ENCODE data around the gene SERPINB6. TPM values are rescaled to one million over a fixed set of nuclear protein-coding genes. Genes with fewer than 3 reads are reported as not detected.
"Not testable (repeated sequence)": the region's sequence is repeated elsewhere in the genome, so short reads cannot be mapped to it uniquely, and the experiment has no call there.

The SERPINB6 gene
- total RNA-seq, 1 experiment from 2014 or later, result 131 TPM

DNA sequence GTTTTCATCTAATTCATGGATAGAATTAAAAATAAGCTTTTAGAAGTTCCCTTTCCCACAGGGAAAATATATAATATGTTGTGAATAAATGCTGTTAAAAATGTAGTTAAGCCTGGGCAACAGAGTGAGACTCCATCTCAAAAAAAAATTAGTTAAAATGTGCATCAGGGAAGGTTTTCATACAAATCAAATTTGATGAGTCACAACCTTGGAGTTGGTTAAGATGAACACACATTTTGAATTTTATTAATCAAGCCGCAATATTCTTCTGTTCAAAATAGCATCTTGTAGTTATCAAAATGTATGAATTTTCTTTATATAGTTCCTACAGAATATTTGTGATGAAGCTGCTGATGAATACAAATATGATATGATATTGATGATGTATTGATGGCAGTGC is 37.3 kb downstream of the SERPINB6 start:
- POLR2A ChIA-PET, result interaction anchor here (0.6 kb wide), 1 partner anchor 17 kb away, joined by 3 read pairs; no protein-coding TSS in a partner anchor
- in situ Hi-C loops (cut with HindIII; ENCODE audit: low pct_unique_long_range_greater_than_20kb, low sequenced_read_pairs), result loop anchor here (5.0 kb wide), 1 partner anchor 42 kb away; no protein-coding TSS in a partner anchor

DNA sequence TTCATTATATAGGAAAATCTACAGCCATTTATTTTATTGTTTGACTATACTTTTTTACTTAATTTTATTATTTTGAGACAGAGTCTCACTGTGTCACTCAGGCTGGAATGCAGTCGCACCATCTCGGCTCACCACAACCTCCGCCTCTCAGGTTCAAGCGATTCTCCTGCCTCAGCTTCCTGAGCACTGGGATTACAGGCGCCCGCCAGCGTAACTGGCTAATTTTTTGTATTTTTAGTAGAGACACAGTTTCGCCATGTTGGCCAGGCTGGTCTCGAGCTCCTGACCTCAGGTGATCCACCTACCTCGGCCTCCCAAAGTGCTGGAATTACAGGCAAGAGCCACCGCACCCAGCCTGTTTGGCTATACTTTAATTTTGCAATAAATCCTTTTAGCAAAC is 38.5 kb downstream of the SERPINB6 start:
- ATAC-seq; H3K27ac ChIP-seq (ENCODE audit: low read length); H3K27me3 ChIP-seq (ENCODE audit: control insufficient read depth, insufficient read depth, low read length); BruUV-seq (replicated peaks); H3K36me3 ChIP-seq (ENCODE audit: control insufficient read depth, insufficient read depth, low read length); H3K4me3 ChIP-seq (ENCODE audit: low read depth in 2 of 2, low read length in 2 of 2); H3K9me3 ChIP-seq (ENCODE audit: control insufficient read depth, insufficient read depth, low read depth, low read length); H3K4me1 ChIP-seq (ENCODE audit: control insufficient read depth, insufficient read depth, low read length); DNase-seq (ENCODE audit: low read depth, low spot score): not testable (repeated sequence)
- in situ Hi-C loops (cut with HindIII; ENCODE audit: low pct_unique_long_range_greater_than_20kb, low sequenced_read_pairs), result loop anchor here (5.0 kb wide), 1 partner anchor 41 kb away; no protein-coding TSS in a partner anchor
- ChIA-PET CTCF (interaction anchor here (1.0 to 2.2 kb wide), 3 partner anchors 19 to 86 kb away, joined by 3 to 20 read pairs (median 3); no protein-coding TSS in a partner anchor), POLR2A (interaction anchor here (0.6 kb wide), 1 partner anchor 64 kb away, joined by 3 read pairs; no protein-coding TSS in a partner anchor)
- intact Hi-C loops (cut with micrococcal nuclease; ENCODE audit: unreplicated experiment), result loop anchor here (1.0 kb wide), 2 partner anchors 87 to 142 kb away; no protein-coding TSS in a partner anchor

More for the DNA sequence above, 37.3 kb downstream of the SERPINB6 start:
- BruUV-seq (replicated peaks), result no TSS peak
- DNase-seq (ENCODE audit: low read depth, low spot score) (no peak), ATAC-seq (no peak)
- H3K4me3 ChIP-seq (ENCODE audit: low read depth in 2 of 2, low read length in 2 of 2), result no peak overlapping the region
- no peaks in the 10 kb centered on the region for H3K4me1 ChIP-seq (ENCODE audit: control insufficient read depth, insufficient read depth, low read length)
- H3K36me3 ChIP-seq (ENCODE audit: control insufficient read depth, insufficient read depth, low read length), result no peaks in the 10 kb centered on the region
- CTCF ChIA-PET, result interaction anchor here (1.8 kb wide), 1 partner anchor 18 kb away, joined by 6 read pairs; no protein-coding TSS in a partner anchor
- intact Hi-C loops (cut with micrococcal nuclease; ENCODE audit: unreplicated experiment), result no loop called here
- H3K27me3 ChIP-seq (ENCODE audit: control insufficient read depth, insufficient read depth, low read length), result peaks cover 3% of the 10 kb centered on the region; the same call in 1 of the 2 replicates
- no peak overlapping the region for H3K27ac ChIP-seq (ENCODE audit: low read length)
- no peaks in the 10 kb centered on the region for H3K9me3 ChIP-seq (ENCODE audit: control insufficient read depth, insufficient read depth, low read depth, low read length)
- no peak for TF ChIP-seq SIN3A (IDR thresholded peaks at IDR 0.05; ENCODE audit: borderline replicate concordance, insufficient read depth, low read depth, low read length)
- TF ChIP-seq, protein P1, sequence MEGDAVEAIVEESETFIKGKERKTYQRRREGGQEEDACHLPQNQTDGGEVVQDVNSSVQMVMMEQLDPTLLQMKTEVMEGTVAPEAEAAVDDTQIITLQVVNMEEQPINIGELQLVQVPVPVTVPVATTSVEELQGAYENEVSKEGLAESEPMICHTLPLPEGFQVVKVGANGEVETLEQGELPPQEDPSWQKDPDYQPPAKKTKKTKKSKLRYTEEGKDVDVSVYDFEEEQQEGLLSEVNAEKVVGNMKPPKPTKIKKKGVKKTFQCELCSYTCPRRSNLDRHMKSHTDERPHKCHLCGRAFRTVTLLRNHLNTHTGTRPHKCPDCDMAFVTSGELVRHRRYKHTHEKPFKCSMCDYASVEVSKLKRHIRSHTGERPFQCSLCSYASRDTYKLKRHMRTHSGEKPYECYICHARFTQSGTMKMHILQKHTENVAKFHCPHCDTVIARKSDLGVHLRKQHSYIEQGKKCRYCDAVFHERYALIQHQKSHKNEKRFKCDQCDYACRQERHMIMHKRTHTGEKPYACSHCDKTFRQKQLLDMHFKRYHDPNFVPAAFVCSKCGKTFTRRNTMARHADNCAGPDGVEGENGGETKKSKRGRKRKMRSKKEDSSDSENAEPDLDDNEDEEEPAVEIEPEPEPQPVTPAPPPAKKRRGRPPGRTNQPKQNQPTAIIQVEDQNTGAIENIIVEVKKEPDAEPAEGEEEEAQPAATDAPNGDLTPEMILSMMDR (IDR thresholded peaks at IDR 0.05), result no peak
- no peak for TF ChIP-seq POLR2AphosphoS5 (IDR thresholded peaks at IDR 0.05; ENCODE audit: low read depth, low read length)
- TF ChIP-seq, protein P2, sequence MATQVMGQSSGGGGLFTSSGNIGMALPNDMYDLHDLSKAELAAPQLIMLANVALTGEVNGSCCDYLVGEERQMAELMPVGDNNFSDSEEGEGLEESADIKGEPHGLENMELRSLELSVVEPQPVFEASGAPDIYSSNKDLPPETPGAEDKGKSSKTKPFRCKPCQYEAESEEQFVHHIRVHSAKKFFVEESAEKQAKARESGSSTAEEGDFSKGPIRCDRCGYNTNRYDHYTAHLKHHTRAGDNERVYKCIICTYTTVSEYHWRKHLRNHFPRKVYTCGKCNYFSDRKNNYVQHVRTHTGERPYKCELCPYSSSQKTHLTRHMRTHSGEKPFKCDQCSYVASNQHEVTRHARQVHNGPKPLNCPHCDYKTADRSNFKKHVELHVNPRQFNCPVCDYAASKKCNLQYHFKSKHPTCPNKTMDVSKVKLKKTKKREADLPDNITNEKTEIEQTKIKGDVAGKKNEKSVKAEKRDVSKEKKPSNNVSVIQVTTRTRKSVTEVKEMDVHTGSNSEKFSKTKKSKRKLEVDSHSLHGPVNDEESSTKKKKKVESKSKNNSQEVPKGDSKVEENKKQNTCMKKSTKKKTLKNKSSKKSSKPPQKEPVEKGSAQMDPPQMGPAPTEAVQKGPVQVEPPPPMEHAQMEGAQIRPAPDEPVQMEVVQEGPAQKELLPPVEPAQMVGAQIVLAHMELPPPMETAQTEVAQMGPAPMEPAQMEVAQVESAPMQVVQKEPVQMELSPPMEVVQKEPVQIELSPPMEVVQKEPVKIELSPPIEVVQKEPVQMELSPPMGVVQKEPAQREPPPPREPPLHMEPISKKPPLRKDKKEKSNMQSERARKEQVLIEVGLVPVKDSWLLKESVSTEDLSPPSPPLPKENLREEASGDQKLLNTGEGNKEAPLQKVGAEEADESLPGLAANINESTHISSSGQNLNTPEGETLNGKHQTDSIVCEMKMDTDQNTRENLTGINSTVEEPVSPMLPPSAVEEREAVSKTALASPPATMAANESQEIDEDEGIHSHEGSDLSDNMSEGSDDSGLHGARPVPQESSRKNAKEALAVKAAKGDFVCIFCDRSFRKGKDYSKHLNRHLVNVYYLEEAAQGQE (IDR thresholded peaks at IDR 0.05; ENCODE audit: insufficient read depth in 1 of 2, low read depth in 2 of 2, low read length in 1 of 2), result no peak
- TF ChIP-seq TCF7L2 (IDR thresholded peaks at IDR 0.05; ENCODE audit: low read depth, low read length), result no peak
